Vagina (tissue), 2 donors: ENCODE measurements around the gene THRA. TPM values are rescaled to one million over a fixed set of nuclear protein-coding genes. Genes with fewer than 3 reads are reported as not detected.

Experiments
- DNase-seq, 2 donors: peaks; one replicate each; pipeline ENCODE4 v3.0.0-alpha.2; 2017; ENCODE audit errors: extremely low spot score in 2 of 2
- H3K27ac ChIP-seq: fragments of 200-600 bp; sonication (generic); one replicate; pipeline ENCODE4 v1.5.1; 2019
- H3K27me3 ChIP-seq: fragments of 200-600 bp; sonication (generic); one replicate; pipeline ENCODE4 v1.5.1; 2019
- H3K36me3 ChIP-seq, 2 donors: fragments of 200-600 bp; sonication (generic); one replicate each; pipeline ENCODE4 v1.5.1; 2017 to 2019
- H3K4me1 ChIP-seq: fragments of 200-600 bp; sonication (generic); one replicate; pipeline ENCODE4 v1.5.1; 2019
- H3K4me3 ChIP-seq, 2 donors: fragments of 200-600 bp; sonication (generic); 1 replicate in 1 of 2; 2 replicates in 1 of 2; pipeline ENCODE4 v1.5.1; 2016 to 2019
- H3K9me3 ChIP-seq: fragments of 200-600 bp; sonication (generic); one replicate; pipeline ENCODE4 v1.5.1; 2019
- POLR2A ChIP-seq, 2 donors: fragments of 450-650 bp; IDR thresholded peaks; one replicate each; pipeline ENCODE4 v1.6.1; 2017; ENCODE audit warnings: antibody characterized with exemption in 2 of 2, mild to moderate bottlenecking in 2 of 2, moderate library complexity in 2 of 2
- POLR2AphosphoS5 ChIP-seq, 2 donors: sonication (generic); formaldehyde crosslinking; IDR thresholded peaks; one replicate each; pipeline ENCODE4 v1.9.0; 2017; ENCODE audit warnings: antibody characterized with exemption in 2 of 2, mild to moderate bottlenecking in 2 of 2, low read depth in 1 of 2; ENCODE audit not compliant: insufficient read depth in 1 of 2
- intact Hi-C: fragments of 100-400 bp; cut with DNase I; formaldehyde crosslinking; loops from one replicate; pipeline ENCODE4 v1.15.1; 2023
- total RNA-seq: library from RNA; depleted of rRNA; stranded (reverse); fragments of >200 nt; gene quantifications from one replicate; pipeline ENCODE4 v1.2.3, GENCODE V29; 2016
- TF ChIP-seq, protein P1 (sequence below), 3 experiments: fragments of 450-650 bp in 2 of 3; fragments of 200-600 bp in 1 of 3; sonication (generic) in 1 of 3; IDR thresholded peaks; one replicate each; pipeline ENCODE4 v1.5.1; 2017 to 2019; ENCODE audit warnings: antibody characterized with exemption in 3 of 3, mild to moderate bottlenecking in 2 of 3, moderate library complexity in 2 of 3

Gene THRA
- total RNA-seq, 1 donor from 2014 or later = 40.3 TPM

DNA sequence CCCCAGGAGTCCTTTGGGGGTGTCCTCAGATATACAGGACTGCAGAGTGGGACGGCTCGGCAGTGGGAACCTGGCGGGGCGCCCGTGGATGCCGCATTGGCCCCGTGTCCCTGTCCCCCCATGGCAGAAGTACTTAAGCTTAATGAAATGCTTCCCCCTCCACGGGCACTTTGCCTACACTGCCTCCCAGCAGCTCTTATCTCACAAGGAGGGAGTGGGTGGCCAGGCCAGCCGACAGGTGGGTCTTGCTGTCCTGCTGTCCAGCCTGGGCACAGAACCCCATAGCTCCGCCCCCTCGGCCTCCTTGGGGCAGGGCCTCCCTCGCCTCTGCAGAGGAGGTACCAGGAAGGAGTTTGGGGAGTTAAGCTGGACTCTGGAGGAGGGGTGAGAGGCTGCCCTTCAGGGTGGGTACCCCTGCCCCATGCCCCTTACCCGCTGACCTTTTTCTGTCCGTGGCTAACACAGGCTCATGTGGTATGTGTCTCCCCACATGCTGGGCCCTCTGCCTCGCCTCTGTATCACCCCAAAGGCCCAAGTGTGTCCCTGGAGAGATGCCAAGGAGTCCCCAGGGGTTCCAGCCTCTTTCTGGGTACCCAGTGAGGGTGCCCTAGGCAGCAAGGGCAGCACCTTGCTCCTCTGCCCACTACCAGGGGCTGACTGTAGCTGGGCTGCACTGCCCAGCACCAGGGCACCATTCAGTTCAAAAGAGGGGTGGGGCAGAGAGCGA lies 8.7 kb downstream of the THRA start:
- H3K27me3 ChIP-seq = no peaks in the 10 kb centered on the region
- intact Hi-C loops = no loop called here
- no peaks in the 10 kb centered on the region for H3K9me3 ChIP-seq
- DNase-seq = no peak
- TF ChIP-seq POLR2A (IDR thresholded peaks at IDR 0.05) (peak in 1 of 2 donors; percentile 7), POLR2AphosphoS5 (IDR thresholded peaks at IDR 0.05; ENCODE audit: insufficient read depth in 1 of 2, low read depth in 1 of 2) (peak in 1 of 2 donors; percentile 62)
- TF ChIP-seq, protein P1, sequence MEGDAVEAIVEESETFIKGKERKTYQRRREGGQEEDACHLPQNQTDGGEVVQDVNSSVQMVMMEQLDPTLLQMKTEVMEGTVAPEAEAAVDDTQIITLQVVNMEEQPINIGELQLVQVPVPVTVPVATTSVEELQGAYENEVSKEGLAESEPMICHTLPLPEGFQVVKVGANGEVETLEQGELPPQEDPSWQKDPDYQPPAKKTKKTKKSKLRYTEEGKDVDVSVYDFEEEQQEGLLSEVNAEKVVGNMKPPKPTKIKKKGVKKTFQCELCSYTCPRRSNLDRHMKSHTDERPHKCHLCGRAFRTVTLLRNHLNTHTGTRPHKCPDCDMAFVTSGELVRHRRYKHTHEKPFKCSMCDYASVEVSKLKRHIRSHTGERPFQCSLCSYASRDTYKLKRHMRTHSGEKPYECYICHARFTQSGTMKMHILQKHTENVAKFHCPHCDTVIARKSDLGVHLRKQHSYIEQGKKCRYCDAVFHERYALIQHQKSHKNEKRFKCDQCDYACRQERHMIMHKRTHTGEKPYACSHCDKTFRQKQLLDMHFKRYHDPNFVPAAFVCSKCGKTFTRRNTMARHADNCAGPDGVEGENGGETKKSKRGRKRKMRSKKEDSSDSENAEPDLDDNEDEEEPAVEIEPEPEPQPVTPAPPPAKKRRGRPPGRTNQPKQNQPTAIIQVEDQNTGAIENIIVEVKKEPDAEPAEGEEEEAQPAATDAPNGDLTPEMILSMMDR (IDR thresholded peaks at IDR 0.05) = no peak
- peaks cover 0 to 9% of the 10 kb centered on the region in 2 donors for H3K36me3 ChIP-seq
- peak overlapping the region; percentile 99 for H3K27ac ChIP-seq
- peaks cover 95% of the 10 kb centered on the region for H3K4me1 ChIP-seq
- peak overlapping the region; percentile 39 to 51 for H3K4me3 ChIP-seq

DNA sequence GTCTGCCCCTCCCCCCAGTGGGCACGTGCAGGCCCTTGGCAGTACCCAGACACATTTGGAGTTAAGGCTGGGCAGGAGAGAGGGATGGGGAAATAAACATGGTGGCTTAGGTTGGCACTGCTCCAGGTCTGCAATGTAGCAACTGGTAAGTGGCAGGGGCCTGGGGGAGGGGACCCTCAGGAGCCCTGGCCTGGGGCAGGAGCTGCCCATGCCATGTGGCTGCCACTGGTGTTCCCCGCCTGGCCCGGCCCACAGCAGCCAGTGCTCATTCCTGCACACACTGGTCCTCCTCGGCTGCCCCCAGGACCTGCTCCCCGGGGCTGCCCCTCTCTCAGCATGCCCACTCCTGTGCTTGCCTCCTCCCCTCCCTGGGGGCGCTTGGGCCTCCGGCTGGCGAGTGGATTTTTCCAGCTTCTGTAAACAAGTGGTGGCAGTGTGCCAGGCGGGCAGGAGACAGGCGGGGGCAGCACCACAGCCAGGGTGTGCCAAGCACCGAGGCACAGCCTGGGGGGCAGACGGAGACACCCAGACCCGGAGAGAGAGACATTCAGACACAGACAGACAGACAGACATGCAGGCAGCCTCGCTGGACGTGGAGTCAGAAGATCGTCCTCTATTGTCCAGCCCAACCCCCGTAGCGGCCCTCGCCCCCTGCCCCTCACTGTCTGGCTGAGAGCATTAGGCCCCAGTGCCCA lies 9.4 kb downstream of the THRA start:
- Histone ChIP-seq H3K4me3 (peak overlapping the region; percentile 39 to 51), H3K36me3 (peaks cover 0 to 9% of the 10 kb centered on the region in 2 donors), H3K27ac (peak overlapping the region; percentile 99), H3K27me3 (no peaks in the 10 kb centered on the region), H3K9me3 (no peaks in the 10 kb centered on the region), H3K4me1 (peaks cover 95% of the 10 kb centered on the region)
- intact Hi-C loops = no loop called here
- TF ChIP-seq, protein P1 (IDR thresholded peaks at IDR 0.05) = peak in 1 of 3 experiments; percentile 3
- TF ChIP-seq POLR2AphosphoS5 (IDR thresholded peaks at IDR 0.05; ENCODE audit: insufficient read depth in 1 of 2, low read depth in 1 of 2) = peak in 1 of 2 donors; percentile 48
- TF ChIP-seq POLR2A (IDR thresholded peaks at IDR 0.05) = no peak
- no peak for DNase-seq

DNA sequence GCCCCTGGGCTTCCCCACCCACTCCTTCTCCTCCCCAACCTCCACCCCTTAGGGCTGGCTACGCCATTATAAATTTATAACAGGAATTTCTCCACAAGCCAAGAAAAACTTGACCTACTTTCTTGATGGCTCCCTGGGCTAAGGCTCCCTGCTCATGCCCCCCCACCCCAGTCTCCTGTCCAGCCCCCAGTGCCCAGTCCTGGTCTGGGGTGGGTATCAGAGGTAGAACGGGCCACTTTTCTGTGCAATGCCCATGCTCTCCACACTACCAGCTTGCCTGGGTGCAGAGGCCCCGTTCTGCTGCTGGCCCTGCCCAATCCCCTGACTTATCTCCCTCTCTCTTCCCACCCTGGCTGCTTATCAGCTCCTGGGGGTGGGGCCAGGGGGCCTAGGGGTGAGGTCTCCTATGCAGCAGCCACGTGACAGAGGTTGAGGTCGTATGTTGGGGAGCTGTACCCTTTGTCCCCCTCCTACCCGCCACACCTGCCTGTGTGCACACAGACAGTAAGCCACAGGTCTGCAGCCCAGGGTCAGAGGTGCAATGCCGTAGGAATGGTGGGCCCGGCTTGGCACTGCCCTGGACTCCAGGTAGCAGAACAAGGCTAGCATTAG lies 10.1 kb downstream of the THRA start:
- H3K27me3 ChIP-seq = no peaks in the 10 kb centered on the region
- H3K4me3 ChIP-seq = peak overlapping the region; percentile 39 to 51
- peak overlapping the region; percentile 99 for H3K27ac ChIP-seq
- intact Hi-C loops = no loop called here
- DNase-seq = no peak
- H3K4me1 ChIP-seq = peaks cover 89% of the 10 kb centered on the region
- TF ChIP-seq POLR2AphosphoS5 (IDR thresholded peaks at IDR 0.05; ENCODE audit: insufficient read depth in 1 of 2, low read depth in 1 of 2) (no peak), POLR2A (IDR thresholded peaks at IDR 0.05) (no peak)
- TF ChIP-seq, protein P1 (IDR thresholded peaks at IDR 0.05) = no peak
- H3K36me3 ChIP-seq = peaks cover 0 to 9% of the 10 kb centered on the region in 2 donors
- no peaks in the 10 kb centered on the region for H3K9me3 ChIP-seq

DNA sequence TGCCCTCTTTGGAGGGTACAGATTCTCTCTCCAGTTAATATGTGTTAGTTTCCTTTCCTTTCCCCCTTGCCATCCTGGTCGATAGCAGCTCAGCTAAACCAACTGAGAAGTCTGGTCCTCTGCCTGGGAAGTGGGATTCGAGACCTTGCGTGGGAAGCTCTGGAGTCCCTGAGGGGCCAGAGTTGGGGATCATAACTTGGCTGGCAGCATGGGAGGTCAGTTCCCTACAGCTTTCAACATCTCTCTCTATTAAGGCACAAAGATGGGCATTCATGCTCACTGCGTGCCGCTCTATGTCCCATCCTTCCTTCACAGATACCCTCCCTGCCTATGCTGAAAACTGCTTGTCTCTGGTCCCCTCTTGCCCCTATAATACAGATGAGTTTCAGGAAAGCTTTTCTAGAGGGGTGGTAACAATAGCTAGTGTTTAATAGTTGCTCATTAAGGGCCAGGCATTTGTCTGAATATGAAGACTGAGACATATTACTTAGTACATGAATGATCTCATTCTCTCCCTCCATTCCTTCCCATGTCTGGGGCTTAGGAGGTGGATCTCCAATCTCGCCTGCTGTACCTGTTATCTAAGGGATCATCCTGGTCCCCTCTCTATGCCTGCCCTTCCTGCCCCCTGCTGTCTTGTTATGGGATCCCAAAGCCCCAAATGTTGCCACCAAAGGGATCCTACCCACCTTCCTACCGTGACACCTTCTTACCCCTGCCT lies 10.8 kb downstream of the THRA start:
- Histone ChIP-seq H3K4me1 (peaks cover 82% of the 10 kb centered on the region), H3K9me3 (no peaks in the 10 kb centered on the region), H3K4me3 (no peak overlapping the region), H3K36me3 (peaks cover 0 to 9% of the 10 kb centered on the region in 2 donors), H3K27ac (peak overlapping the region; percentile 99), H3K27me3 (no peaks in the 10 kb centered on the region)
- intact Hi-C loops = no loop called here
- TF ChIP-seq POLR2AphosphoS5 (IDR thresholded peaks at IDR 0.05; ENCODE audit: insufficient read depth in 1 of 2, low read depth in 1 of 2) (no peak), POLR2A (IDR thresholded peaks at IDR 0.05) (no peak)
- TF ChIP-seq, protein P1 (IDR thresholded peaks at IDR 0.05) = no peak
- DNase-seq = no peak
